Endothelial cell of umbilical vein (primary cell): ENCODE measurements around the gene VPS37C.

Experiments used
- CTCF ChIP-seq, 2 donors: IDR thresholded peaks; 1 replicate in 1 of 2; 2 replicates in 1 of 2; pipeline ENCODE4 v1.5.1; 2011; ENCODE audit warnings: low read length in 2 of 2, mild to moderate bottlenecking in 2 of 2, moderate library complexity in 2 of 2, control low read depth in 1 of 2, inconsistent platforms in 1 of 2, low read depth in 1 of 2; ENCODE audit not compliant: insufficient read depth in 1 of 2; ENCODE audit errors: extremely low read depth in 1 of 2
- EZH2 ChIP-seq: IDR thresholded peaks from 2 replicates; pipeline ENCODE4 v1.6.1; 2012; ENCODE audit warnings: borderline replicate concordance, low read depth, mild to moderate bottlenecking, moderate library complexity, low read length, inconsistent platforms; ENCODE audit not compliant: severe bottlenecking
- FOS ChIP-seq: IDR thresholded peaks from 2 replicates; pipeline ENCODE4 v1.6.1; 2011; ENCODE audit warnings: mild to moderate bottlenecking, low read length, moderate library complexity, borderline replicate concordance; ENCODE audit not compliant: insufficient read depth
- JUN ChIP-seq: IDR thresholded peaks from 2 replicates; pipeline ENCODE4 v1.6.1; 2011; ENCODE audit warnings: borderline replicate concordance, low read depth; ENCODE audit not compliant: insufficient read length, insufficient read depth
- MAX ChIP-seq: IDR thresholded peaks from 2 replicates; pipeline ENCODE4 v1.6.1; 2011; ENCODE audit not compliant: insufficient read depth, insufficient read length
- MYC ChIP-seq: IDR thresholded peaks from one replicate; pipeline ENCODE4 v1.6.1; 2011; ENCODE audit warnings: mild to moderate bottlenecking, low read depth, low read length
- POLR2A ChIP-seq: IDR thresholded peaks from 2 replicates; pipeline ENCODE4 v1.6.1; 2012; ENCODE audit warnings: low read depth, mild to moderate bottlenecking, control low read depth, low read length
- POLR2AphosphoS5 ChIP-seq: IDR thresholded peaks from 2 replicates; pipeline ENCODE4 v1.6.1; 2012; ENCODE audit warnings: low read depth, mild to moderate bottlenecking, control low read depth, low read length, moderate library complexity; ENCODE audit not compliant: insufficient read depth

GRCh38 chr11:61142424-61142823, 18.8 kb downstream of the VPS37C start:
- TF ChIP-seq CTCF (IDR thresholded peaks at IDR 0.05; ENCODE audit: extremely low read depth in 1 of 2, insufficient read depth in 1 of 2, low read depth in 1 of 2, low read length in 2 of 2) (no peak), POLR2A (no peak), MYC (no peak), EZH2 (no peak), JUN (no peak), POLR2AphosphoS5 (no peak), FOS (no peak), MAX (no peak)
